ENCODE measurements around the gene DDX31. TPM values are rescaled to one million over a fixed set of nuclear protein-coding genes. Genes with fewer than 3 reads are reported as not detected.

Gene DDX31
- total RNA-seq, 1 experiment from 2014 or later: 26.2 TPM

GRCh38 chr9:132663851-132664250 lies 5.9 kb downstream of the DDX31 start:
- Mint-ChIP-seq H3K4me3 (no peak overlapping the region), H3K27me3 (ENCODE audit: low read depth) (no peaks in the 10 kb centered on the region), H3K27ac (no peak overlapping the region), H3K4me1 (peaks cover 23% of the 10 kb centered on the region), H3K36me3 (peaks cover 30% of the 10 kb centered on the region), H3K9me3 (no peaks in the 10 kb centered on the region)
- TF ChIP-seq ATF1 (CRISPR knock-in tag; IDR thresholded peaks at IDR 0.05): no peak
- TF ChIP-seq ATF2 (CRISPR knock-in tag; IDR thresholded peaks at IDR 0.05; ENCODE audit: borderline replicate concordance, low read depth): no peak
- no peak for TF ChIP-seq USF2 (CRISPR knock-in tag; IDR thresholded peaks at IDR 0.05)
- TF ChIP-seq ESRRA (CRISPR knock-in tag; IDR thresholded peaks at IDR 0.05; ENCODE audit: borderline replicate concordance): no peak
- no peak for TF ChIP-seq TP53 (CRISPR knock-in tag; IDR thresholded peaks at IDR 0.05)
- no peak for TF ChIP-seq RORB (CRISPR knock-in tag; IDR thresholded peaks at IDR 0.05)
- no peak for TF ChIP-seq SOX15 (CRISPR knock-in tag; IDR thresholded peaks at IDR 0.05)
- TF ChIP-seq GTF2I (CRISPR knock-in tag; conservative IDR thresholded peaks at IDR 0.05): no peak
- no peak for TF ChIP-seq HMGXB4 (CRISPR knock-in tag; IDR thresholded peaks at IDR 0.05)
- no peak for TF ChIP-seq SMAD3 (CRISPR knock-in tag; IDR thresholded peaks at IDR 0.05; ENCODE audit: borderline replicate concordance)
- no peak for TF ChIP-seq AFF4 (CRISPR knock-in tag; IDR thresholded peaks at IDR 0.05; ENCODE audit: borderline replicate concordance)
- no peak for TF ChIP-seq MXD4 (CRISPR knock-in tag; IDR thresholded peaks at IDR 0.05; ENCODE audit: borderline replicate concordance)
- no peak for TF ChIP-seq ATF6 (CRISPR knock-in tag; IDR thresholded peaks at IDR 0.05)
- TF ChIP-seq ZBTB43 (CRISPR knock-in tag; IDR thresholded peaks at IDR 0.05): no peak
- DNase-seq (ENCODE audit: low spot score) (no peak), ATAC-seq (no peak)
- CTCF ChIA-PET: interaction anchor here (0.7 to 1.0 kb wide), 3 partner anchors 35 to 395 kb away, joined by 3 to 4 read pairs (median 3); no protein-coding TSS in a partner anchor
- POLR2A ChIA-PET: interaction anchor here (0.5 kb wide), 1 partner anchor 243 kb away, joined by 9 read pairs; no protein-coding TSS in a partner anchor

Data from WTC11 (cell line).